IPS-NIHi7 (cell line): Measurements from ENCODE around the gene C2CD4C.
"Not testable (repeated sequence)": the region's sequence is repeated elsewhere in the genome, so short reads cannot be mapped to it uniquely, and the experiment has no call there.

Experiments used
- DNase-seq: peaks from one replicate; pipeline ENCODE4 v3.0.0; 2012; ENCODE audit warnings: mixed read lengths; ENCODE audit errors: extremely low spot score

C2CD4C gene

GRCh38 chr19:439167-439900 lies 30.4 kb upstream of the C2CD4C start:
- DNase-seq = no peak

GRCh38 chr19:438416-438958 lies 29.5 kb upstream of the C2CD4C start:
- no peak for DNase-seq

- DNase-seq = no peak
These were observed 28.1 kb upstream of the C2CD4C start for GRCh38 chr19:437041-437440.

GRCh38 chr19:436413-436950 lies 27.5 kb upstream of the C2CD4C start:
- no peak for DNase-seq

GRCh38 chr19:435707-436412 lies 26.9 kb upstream of the C2CD4C start:
- no peak for DNase-seq

- no peak for DNase-seq
These were observed 26.2 kb upstream of the C2CD4C start for GRCh38 chr19:435056-435706.

GRCh38 chr19:434152-434960 lies 25.4 kb upstream of the C2CD4C start:
- DNase-seq = no peak

GRCh38 chr19:430701-431100 lies 21.8 kb upstream of the C2CD4C start:
- no peak for DNase-seq

GRCh38 chr19:428149-428548 lies 19.2 kb upstream of the C2CD4C start:
- DNase-seq = no peak

GRCh38 chr19:427675-428074 lies 18.7 kb upstream of the C2CD4C start:
- DNase-seq = not testable (repeated sequence)

- DNase-seq = no peak
These were observed 17.9 kb upstream of the C2CD4C start for GRCh38 chr19:426725-427445.

- DNase-seq = no peak
These were observed 16.1 kb upstream of the C2CD4C start for GRCh38 chr19:425056-425455.

- no peak for DNase-seq
These were observed 15.6 kb upstream of the C2CD4C start for GRCh38 chr19:424546-424945.

GRCh38 chr19:423691-424466 lies 14.9 kb upstream of the C2CD4C start:
- DNase-seq = no peak

- DNase-seq = not testable (repeated sequence)
These were observed 13.9 kb upstream of the C2CD4C start for GRCh38 chr19:422917-423226.

GRCh38 chr19:422213-422916 lies 13.4 kb upstream of the C2CD4C start:
- no peak for DNase-seq

- DNase-seq = no peak
These were observed 11.0 kb upstream of the C2CD4C start for GRCh38 chr19:419721-420515.

GRCh38 chr19:418761-419671 lies 10.1 kb upstream of the C2CD4C start:
- DNase-seq = no peak
